Measurements from ENCODE around the gene LRSAM1.
A peak's percentile ranks its signal among the peaks of the same experiment; 100 is the strongest.

The LRSAM1 gene

DNA sequence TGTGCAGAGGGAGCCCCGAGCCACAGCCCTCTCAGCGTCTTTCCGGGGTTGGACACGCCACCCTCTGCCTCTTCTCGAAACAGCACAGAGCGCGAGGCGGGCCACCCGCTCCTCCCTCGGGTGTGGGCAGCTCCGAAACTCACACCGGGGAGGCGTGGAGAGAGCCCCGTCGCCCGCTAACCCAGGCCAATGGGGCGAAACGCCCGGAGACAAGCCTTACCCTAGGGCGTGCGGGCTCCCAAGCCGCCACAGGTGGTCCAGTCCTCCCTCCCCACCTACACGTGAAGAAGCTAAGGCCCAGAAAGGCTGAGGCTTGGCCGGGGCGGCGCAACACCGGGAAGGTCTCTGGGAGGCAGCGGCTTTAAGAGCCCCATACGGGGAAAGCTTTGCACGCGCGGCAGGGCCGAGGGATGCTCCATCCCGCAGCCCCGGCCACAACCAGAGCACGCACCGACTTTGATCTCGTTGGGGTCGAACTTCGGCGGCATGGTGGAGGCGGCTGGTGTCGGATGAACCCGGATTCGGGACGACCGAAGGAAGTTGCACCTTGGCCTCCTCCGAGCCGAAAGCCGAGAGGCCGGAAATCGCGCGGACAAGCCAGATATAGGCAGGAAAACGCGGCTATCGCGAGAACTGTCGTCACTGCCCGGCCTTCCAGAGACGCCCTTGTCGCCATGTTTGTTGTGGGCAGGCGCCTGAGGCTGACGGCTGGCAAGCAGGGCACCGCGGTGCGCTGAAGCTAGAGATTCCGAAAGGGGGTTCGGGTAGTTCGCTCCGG is at the start of gene LRSAM1, which contains the start of gene RPL12:
Gene LRSAM1 (plus strand): TSS at position 681 of the 778 bp plus-strand sequence. CDS start 3,018 bp downstream, outside the sequence.
Gene RPL12 (minus strand): TSS at position 577 of the 778 bp plus-strand sequence. CDS start 89 bp downstream, at position 488.
- DNase-seq = peak; percentile 57

DNA sequence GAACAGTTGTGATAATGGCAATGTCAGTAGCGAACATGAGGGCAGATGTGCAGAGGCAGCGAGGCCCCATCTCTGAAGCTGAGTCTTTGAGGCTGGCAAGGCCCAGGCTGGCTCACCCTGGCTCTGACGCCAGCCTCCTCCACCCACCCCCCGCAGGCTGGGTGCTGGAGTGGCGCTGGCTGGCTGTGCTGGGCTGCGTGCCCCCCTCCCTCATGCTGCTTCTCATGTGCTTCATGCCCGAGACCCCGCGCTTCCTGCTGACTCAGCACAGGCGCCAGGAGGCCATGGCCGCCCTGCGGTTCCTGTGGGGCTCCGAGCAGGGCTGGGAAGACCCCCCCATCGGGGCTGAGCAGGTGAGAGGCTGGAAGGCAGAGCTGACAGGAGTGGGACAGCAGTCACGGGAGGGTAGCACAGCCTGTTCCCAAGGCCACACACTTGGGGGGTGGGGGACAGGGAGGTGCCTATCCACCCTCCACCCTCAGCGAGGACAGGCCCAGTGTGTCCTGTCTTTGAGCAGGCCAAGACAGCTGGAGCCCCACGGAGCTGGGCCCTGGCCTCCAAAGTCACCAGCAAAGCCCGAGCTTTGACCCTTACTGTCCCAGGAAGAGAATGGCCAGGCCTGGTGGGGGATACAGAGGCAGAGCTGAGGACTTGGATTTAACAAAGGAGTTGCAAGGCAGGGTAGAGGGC is 48.8 kb upstream of the LRSAM1 start:
- no peak for DNase-seq

DNA sequence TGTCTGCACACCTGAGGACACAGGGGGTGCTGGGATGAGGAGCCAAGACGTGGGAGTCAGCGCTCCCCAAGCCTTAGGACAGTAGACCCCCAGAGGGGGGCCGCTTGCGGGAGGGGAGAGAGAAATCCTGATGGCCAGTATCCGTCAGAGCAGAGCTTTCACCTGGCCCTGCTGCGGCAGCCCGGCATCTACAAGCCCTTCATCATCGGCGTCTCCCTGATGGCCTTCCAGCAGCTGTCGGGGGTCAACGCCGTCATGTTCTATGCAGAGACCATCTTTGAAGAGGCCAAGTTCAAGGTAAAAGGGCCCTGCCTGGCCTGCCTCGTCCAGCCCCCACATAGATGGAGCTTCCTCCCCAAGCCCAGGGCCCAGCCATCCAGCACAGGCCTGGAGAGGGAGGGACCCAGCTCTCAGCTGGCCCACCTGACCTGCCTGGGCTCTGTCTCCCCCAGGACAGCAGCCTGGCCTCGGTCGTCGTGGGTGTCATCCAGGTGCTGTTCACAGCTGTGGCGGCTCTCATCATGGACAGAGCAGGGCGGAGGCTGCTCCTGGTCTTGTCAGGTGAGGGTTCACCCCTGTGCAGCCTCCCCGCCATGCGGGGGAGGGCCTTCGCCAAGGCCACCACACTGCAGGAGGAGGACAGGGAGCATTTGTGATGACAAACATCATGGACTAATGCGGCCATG is 47.7 kb upstream of the LRSAM1 start:
- DNase-seq = no peak

DNA sequence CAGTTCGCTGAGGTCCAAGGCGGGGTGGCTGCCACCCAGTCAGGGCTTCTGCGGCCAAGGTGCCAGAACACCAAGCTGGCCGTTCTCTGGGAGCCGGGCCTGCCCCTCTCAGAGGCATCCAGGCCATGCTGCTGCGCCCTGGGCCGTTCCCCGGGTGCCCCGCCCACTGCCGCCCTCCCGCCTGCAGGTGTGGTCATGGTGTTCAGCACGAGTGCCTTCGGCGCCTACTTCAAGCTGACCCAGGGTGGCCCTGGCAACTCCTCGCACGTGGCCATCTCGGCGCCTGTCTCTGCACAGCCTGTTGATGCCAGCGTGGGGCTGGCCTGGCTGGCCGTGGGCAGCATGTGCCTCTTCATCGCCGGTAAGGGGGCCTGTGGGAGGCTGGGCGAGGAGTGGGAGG is 46.7 kb upstream of the LRSAM1 start:
- no peak for DNase-seq

DNA sequence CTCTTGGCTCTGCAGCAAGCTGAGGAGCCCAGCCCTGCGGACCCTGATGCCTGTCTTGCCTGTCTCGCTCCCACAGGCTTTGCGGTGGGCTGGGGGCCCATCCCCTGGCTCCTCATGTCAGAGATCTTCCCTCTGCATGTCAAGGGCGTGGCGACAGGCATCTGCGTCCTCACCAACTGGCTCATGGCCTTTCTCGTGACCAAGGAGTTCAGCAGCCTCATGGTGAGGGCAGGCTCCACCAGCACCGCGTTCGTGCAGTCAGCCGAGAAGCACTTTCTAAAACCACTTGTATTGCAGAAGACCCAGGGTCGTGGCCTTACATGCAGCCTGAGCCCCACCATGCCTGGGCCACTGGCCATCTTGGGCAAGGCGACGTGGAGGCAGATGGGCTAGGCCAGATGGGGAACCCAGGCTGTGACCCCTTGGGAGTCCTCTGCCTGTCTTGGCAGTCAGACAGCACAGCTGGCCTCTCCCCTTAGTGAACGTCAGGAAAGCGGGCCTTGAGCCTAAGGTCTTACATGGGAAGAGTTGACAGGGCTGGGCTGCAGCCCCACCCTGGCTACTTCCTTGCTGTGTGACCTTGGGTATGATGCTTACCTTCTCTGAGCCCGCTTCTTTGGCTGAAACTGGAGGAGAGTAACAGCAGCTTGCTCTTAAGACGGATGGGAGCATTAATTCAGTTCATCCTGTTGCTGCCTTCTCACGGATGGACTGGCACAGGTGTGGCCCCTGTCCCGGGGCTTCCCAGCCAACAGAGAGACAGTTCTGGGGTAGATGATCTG is 45.8 kb upstream of the LRSAM1 start:
- peak; percentile 56 for DNase-seq

DNA sequence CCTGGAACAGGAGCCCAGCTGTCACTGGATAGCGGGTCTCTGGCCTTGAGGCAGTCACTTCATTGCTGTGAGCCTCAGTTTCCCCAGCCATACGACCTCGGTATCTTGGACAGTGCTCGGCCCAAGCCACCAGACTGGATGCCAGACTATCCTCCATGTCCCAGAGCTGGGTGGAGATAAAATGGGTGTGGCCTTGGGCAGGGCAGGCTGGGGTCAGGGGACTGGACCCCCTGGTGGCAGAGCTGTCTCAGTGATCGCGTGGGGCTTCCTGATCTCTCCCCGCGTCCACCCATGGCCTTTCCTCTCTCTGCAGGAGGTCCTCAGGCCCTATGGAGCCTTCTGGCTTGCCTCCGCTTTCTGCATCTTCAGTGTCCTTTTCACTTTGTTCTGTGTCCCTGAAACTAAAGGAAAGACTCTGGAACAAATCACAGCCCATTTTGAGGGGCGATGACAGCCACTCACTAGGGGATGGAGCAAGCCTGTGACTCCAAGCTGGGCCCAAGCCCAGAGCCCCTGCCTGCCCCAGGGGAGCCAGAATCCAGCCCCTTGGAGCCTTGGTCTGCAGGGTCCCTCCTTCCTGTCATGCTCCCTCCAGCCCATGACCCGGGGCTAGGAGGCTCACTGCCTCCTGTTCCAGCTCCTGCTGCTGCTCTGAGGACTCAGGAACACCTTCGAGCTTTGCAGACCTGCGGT is 44.4 kb upstream of the LRSAM1 start:
- no peak for DNase-seq

DNA sequence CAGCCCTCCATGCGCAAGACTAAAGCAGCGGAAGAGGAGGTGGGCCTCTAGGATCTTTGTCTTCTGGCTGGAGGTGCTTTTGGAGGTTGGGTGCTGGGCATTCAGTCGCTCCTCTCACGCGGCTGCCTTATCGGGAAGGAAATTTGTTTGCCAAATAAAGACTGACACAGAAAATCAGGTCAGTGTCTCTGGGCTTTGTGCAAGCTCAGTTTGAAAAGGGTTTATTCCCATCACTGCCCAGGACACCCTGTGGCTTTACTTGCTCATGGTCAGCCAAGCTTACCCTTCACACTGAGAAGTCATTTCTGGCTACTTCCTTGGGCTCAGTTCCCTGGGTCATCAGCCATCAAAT is 43.8 kb upstream of the LRSAM1 start:
- no peak for DNase-seq

DNA sequence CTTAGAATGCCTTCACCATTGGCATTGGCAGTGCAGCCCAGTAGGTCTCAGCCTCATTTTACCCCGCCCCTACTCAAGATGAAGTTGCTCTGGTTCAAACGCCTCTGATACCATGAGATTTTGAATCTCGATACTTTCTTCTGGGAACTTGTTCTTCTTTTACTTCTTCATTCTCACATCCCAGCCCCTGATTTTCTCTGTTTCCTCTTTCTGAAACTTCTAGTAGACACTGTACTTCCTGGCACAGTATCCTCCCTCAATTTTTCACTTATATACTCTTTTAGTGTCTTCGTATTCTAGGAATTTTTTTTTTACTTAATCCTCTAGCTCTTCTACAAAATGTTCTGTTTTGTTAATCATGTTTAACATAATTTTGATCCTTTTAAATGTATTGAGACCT is 40.2 kb upstream of the LRSAM1 start:
- DNase-seq = no peak

DNA sequence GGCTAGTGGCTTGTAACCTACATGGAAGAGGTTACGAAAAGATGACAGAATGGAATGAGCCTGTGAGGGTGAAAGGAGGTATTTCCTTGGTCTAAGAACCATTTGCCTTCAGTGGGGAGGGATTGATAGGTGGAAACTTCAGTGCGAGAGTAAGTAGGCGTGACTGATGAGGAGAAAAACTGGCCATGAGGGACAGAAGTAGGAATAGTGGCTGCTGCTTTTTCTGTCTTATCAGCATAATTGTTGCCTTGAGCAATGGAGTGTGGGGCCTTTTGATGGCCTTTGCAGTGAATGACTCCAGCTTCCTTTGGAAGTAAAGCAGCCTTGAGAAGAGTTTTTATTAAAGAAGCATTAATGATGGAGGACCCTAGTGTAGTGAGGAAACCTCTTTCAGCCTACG is 36.2 kb upstream of the LRSAM1 start:
- DNase-seq = no peak

DNA sequence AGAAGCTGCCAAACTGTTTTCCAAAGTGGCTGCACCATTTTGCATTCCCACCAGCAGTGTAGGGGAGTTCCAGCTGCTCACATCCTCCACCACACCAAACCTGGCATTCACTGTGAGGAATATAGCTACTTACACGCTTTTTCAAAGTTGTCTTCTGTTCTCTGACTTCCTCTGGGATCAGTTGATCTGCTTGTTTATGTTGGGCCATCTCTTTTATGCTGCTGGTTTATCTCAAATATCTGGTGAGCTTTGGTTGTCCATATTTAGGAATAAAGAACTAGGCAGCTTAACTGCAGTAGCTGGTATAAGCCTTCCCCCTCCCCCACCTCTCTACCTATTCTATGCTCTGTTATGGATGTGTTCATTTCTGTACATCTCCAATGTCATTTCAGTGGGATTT is 35.7 kb upstream of the LRSAM1 start:
- no peak for DNase-seq

DNA sequence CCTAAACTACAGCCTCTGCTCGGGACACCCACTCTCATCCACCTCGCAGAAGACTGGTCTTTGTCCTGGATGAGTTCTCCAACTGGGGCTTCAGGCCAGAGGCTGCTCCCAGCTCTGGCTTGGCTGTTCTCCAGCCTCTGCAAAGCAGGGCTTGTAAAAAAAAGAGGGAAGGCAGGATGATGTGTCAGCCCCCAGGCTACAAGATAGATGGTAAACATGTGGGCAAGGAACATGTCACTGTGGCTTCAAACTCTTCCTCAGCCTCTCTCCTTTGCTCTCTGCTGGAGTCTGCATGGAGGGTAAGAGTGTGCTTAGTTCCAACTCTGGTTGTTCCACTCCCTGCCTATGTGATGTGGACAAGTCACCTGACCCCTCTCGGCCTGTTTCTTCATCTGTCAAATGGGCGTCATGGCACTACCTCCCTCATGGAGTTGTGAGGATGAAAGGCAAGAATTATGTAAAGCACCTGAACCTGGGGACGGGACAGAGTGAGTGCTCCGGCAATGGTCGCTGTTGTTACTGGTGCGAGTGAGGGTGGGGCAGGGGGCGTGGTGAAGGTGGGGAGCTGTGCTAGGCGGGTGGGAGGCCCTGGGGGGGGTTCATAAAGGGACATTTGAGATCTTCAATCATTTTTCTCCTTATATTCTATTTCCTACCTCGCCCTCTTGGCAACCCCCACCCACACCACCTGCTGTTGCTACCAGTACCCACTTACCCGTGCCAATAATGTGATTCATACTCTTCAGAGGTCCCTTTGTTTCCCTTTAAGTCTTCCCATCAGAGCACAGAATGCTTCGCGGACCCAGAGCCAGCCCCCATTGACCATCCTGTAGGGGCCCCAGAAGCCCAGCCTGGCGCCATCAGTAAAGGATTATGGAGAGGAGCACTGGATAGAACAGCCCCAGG is 33.9 kb upstream of the LRSAM1 start:
- no peak for DNase-seq

DNA sequence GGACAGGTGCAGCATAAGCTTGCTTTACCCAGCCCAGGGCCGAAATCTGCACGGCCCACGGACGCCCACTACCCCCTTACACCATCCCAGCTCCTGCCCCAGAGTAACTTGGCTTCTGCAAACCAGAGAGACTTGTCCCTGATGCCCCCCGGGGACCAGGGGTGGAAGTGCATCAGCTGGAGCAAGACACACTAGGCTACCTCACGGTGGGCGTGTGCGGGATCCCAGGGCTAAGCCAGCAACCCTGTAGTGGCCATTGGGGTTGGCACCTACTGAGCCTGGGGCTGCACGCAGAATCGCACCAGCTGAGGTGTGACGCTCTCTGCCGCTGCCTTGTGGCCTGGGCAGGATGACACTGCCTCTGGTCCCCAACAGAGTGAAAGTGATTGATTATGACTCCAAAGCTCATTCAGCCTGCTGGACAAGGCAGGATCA is 33.3 kb upstream of the LRSAM1 start:
- DNase-seq = no peak

DNA sequence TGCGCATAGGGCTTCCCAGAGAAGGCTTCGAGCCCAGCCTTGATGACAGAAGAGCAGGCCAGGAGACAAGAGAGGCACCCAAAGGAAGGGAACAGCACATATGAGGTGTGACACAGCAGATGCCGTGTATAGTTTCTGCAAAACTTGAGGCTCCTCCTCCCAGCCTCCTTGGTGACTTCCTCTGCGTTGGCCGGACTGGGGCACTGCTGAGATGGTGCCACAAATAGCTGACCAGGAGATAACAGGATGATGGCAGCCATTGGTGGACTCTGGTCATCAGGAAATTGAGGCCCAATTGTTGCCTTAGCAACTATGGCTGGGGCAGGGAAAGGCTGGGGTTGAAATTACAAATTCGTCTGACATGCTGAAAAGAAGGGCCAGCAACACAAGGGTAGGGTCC is 32.0 kb upstream of the LRSAM1 start:
- no peak for DNase-seq

DNA sequence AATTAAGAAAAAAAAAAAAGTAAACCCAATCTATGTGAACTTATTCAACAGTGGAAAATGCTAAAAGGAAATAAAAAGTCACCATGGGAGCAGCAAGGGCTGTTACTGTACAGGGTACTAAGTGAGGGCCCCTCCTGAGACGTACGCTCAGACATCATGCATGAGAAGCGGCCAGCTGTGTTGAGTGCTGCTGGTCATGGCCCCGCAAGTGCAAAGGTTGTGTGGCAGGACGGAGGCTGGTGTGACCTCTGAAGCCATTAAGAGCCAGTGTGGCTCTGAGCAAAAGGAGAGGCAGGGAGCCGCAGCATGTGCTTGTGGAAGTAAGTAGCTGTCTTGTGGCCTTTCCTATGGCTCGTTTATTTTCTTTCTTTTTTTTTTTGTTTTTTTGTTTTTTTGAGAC is 30.3 kb upstream of the LRSAM1 start:
- no peak for DNase-seq

DNA sequence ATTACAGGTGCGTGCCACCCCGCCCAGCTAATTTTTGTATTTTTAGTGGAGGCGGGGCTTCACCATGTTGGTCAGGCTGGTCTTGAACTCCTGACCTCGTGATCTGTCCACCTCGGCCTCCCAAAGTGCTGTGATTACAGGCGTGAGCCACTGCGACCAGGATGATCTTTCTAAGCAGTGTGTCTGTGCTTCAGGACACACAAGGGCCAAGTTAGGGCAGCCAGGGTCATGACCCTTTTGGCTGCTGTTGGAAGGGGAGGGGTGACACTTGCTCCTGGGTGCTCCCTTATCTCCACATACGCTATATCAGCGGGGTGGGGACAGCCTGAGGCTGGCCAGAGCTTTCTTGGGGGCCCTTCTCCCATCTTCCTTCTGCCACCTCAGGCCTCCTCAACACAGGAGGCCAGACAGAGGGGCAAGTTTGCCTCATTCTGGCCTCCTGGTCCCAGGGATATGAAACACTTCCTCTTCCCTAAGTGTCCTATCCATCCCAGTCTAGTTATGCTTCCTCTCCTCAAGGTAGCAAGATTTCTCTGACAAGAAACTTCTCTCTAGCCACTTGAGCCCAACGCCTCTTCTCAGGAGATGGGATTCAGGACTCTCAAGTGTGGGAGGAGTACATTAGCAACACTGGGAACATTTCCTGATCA is 29.1 kb upstream of the LRSAM1 start:
- DNase-seq = no peak

DNA sequence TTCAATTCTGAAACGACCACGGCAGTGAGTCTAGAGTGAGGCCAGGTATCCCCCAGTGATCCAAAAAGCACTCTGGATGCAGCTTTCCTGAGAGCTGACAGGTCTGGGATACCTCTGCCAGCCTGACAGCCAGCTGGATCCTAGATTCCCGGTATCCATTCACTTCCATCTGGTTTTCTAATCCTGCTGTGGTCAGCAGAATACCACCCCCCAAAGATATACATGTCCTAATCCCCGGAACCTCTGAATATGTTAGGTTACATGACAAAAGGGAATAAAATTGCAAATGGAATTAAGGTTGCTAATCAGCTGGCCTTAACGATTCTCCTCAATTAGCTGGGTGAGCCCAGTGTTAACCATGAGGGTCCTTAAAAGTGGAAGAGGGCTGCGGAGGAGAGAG is 28.5 kb upstream of the LRSAM1 start:
- no peak for DNase-seq

DNA sequence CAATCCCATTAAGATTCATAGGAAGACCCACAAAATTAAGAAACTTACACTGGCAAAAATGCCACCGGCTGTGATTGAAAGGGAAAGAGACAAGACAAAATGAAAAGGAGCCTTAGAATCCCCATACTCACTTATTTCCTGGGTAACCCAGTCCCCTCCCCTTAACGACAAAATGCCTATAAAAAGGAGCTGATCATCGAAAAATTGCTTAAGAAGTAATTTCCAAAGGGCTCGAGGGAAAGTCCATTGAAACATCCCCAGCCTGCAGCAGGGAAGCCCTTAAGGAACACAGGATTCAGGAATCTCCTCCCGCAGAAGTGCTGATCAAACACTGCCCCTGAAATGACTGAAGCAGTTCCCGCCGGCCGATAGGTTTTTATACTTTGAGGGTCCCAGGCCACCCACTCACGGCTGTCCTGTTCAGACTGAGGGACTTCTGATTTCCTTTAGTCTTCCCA is 27.8 kb upstream of the LRSAM1 start:
- peak; percentile 39 for DNase-seq

DNA sequence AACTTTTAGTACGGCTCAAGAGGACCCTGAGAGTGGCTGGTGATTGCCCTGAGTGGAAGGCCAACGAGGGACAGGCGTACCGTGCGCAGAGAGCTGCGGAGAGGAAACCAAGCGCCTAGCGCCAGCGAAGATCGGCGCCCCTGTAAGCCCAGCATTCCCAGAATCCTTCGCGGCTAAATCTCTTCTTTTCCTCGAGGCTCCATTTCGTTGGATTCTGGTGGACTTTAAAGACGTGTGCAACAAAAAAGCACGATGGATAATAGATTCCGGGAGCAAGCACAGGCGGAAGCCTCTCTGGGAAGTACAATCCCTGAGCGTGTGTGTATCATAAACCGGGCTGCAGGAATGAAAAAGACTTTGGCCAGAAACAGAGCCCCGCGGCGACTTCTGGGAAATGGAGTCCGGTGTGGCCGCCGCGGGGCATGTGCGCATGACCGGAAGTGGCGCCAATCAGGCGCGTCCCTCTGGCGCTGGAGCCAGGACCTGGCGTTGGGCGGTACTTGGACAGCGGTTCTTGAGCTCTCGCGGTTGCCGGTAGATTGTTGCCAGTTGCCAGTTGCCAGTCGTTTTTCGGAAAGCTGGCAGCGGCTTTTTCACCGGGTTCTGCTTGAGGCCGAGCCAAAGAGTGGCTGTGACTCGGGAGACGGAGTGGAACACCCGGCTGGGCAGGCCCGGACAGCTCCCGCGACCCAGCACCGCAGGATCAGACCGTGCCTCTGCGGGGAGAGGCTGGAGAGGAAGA is 27.2 kb upstream of the LRSAM1 start, which contains the start of gene ZNF79:
Gene ZNF79 (plus strand): TSS at position 449 of the 742 bp plus-strand sequence. CDS start 406 bp downstream, outside the sequence.
- peak; percentile 88 for DNase-seq

DNA sequence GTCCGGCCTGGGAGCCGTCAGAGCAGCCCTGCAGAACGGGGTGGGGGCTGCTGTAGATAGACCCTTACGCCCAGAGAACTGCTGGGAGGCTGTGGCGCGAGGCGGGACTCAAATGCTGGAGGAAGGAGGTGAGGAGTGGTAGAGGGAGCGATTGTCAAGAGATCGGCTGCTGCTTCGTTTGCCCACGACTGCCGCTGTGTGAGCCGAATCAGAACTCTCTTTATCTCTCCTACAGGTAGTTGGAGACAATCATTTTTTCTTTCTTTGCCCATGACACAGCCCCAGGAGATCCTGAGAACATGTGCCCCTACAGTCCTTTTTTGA is 26.7 kb upstream of the LRSAM1 start:
- DNase-seq = no peak

DNA sequence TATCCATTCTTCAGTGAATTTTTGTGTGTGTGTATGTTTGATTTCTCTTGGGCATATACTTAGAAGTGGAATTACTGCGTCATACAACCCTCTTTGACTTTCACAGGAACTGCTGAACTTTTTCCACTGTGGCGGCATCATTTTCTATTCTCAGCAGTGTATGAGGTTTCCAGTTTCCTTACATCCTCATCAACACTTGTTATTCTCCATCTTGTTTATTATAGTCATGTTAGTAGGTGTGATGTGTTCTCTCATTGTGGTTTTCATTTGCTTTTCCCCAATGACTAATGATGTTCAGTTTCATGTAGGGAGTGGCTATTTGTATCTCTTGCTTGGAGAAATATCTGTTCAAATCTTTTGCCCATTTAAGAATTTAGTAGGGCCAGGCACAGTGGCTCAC is 24.6 kb upstream of the LRSAM1 start:
- no peak for DNase-seq
